HS-27A (cell line): ENCODE results near the gene PDCD4.
"Not testable (repeated sequence)": the region's sequence is repeated elsewhere in the genome, so short reads cannot be mapped to it uniquely, and the experiment has no call there.

Experiments
- DNase-seq: peaks from one replicate; pipeline ENCODE4 v3.0.0-alpha.2; 2012; ENCODE audit warnings: low read depth, missing footprints

The PDCD4 gene

DNA sequence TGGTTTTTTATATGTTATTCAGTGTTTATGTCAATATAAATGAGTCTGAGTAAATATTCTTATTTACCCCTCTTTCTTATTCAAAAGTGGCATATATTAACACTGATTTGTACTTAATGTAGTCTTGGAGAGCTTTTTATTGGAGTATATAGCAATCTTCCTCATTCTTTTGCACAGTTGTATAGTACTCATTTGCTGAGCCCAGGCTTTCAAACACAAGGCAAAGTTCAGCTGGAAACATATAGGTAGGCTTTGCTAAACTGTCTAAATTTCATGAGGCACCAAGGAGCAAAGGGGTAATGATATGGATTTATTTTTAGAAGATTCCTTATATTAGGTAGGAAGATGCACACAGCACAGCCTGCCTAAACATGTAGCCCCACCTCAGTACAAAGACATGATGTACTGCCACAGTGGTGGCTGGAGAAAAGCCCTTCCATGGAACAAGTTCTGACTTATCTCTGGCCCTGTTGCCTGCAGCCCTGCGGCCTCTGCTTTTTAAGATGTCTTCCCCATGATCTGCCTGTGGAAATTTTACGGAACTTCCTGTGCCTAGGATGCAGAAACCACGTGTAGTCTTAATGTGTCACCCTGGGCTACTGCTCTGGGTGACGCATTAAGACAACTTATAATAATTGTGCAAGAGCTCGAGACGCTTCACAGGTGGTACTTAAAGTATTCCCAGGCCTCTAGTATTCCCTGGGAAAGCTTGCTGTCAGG lies 9.6 kb upstream of the PDCD4 start:
- DNase-seq, result no peak

DNA sequence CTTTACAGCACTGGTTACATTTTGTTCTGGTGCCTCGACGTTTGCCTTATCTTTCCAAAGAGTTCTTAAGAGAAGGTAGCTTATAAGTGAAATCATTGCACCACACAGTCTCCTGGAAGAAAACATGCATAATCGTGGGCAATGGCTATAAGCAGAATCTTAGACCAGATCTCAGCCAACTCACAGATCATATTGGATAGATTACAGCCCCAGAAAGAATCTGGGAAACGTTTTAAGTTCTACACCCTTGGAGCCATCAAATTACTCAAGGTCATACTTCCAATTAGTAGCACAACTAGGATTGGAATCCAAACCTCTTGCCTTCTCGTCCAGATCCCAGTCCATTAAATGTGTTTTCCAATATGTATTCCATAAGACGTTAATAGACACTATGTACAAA lies 8.8 kb upstream of the PDCD4 start:
- no peak for DNase-seq

DNA sequence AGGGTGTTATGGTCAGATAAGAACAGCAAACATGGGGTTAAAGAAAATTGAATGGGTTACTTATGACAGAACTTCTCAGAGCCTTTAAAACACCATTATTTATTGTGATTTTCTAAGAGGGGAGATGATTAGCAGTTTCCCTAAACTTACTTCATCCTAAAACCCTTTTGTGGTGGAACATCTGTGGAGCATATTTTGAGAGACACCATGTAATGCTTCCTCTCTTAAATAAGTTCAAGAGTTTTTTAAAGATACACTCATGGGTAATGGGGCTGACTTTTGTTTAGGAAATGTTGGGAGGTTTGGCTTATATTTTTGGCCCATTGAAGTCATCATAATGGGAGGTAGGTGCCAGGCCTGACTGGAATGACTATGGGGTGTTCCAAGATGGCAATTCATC lies 8.4 kb upstream of the PDCD4 start:
- DNase-seq, result no peak

DNA sequence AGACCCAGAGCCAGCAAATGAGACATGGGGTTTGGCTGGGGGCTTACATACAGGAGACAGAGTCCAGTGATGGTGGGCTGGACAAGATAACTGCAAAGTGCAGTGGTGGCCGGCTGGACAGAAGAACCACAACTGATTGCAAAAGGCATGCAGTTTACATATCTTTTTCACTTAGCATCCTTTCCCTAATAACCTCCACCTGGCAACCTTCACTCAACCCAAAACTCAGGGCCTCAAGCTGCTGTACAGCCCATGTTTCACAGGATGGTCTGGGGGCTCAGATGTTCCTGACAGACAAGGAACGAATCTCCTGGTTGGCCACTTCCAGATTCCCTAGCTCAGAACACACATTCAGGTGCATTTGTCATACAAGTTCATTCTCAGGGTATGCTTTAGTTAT lies 7.8 kb upstream of the PDCD4 start:
- no peak for DNase-seq

DNA sequence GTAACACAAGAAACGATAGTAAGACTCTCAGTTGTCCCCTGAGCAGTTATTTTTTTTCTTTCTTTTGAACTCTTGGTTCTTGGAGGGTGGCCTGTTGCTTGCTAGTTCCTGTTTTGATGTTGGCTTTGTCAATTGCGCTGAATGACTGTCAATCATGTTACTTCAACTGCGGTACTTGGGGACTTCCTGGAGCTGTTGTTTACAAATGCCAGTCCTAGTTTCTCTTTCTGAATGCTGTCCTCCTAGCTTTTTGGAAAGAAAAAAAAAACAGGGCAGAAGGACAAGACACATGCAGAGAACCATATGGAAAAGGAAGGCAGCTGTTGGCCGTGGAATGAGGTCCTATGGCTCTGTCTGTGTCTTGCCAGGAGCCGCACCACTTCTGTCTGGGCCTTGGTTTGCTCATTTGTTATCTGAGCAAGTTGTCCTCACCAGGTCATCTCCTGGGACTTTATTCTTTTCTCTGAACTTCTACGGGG lies 7.0 kb upstream of the PDCD4 start:
- DNase-seq, result no peak

DNA sequence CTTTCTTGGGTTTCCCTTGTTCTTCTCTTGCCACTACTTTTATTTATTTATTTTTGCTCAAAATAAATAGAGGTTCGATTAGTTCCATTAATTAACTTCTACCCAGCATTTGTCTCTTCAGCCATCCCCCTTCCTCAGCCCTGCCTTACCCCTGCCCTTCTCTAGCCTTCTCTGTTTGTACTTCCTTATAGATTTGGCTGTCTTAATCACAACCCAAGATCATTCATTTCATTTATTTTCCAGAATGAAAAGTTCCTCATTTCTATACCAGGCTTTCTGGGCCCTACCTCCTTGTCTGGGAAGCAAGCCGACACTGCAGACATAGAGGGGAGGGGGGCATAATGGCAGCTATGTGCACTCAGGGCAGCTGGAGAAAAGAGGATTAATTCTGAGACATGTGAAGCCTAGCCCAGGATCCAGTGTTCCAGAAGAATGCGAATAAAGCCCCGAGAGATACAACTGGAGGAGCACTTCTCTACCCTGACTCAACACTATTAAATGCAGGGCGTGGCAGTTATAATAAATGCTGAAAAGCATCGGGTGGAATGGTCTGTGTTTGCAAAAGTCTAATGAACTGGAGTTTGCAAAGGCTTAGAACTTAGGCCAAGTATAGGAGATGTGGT lies 6.4 kb upstream of the PDCD4 start:
- DNase-seq, result no peak

DNA sequence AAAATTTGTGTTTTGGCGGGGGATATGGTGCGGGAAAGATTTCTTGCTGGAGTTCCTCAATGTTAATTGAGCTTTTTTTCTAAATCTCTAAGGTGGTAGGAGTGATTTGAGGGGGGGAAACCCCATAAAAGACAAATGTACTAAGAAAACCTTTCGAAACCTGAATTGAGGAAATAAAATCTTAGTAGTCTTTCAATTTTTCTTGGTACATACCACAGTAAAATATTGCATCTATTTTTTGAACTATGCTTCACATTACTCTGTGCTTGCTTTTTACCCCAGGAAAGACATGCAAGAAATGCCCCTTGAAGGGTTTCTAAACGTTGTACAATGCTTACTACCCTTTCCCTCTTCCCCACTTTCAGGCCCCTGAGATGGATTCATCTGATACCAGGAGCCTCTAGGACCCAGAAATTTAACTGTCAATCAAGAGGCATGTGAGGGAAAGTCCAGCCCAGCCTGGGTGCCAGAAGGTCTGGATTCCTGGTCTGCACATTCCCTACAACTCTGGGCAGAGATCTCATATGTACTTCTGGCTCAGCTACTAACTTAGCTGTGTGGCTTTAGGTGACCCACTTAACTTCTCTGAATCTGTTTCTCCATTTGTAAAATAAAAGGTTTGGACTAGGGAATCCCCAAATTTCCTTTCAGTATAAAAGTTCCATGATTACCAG lies 5.8 kb upstream of the PDCD4 start:
- no peak for DNase-seq

DNA sequence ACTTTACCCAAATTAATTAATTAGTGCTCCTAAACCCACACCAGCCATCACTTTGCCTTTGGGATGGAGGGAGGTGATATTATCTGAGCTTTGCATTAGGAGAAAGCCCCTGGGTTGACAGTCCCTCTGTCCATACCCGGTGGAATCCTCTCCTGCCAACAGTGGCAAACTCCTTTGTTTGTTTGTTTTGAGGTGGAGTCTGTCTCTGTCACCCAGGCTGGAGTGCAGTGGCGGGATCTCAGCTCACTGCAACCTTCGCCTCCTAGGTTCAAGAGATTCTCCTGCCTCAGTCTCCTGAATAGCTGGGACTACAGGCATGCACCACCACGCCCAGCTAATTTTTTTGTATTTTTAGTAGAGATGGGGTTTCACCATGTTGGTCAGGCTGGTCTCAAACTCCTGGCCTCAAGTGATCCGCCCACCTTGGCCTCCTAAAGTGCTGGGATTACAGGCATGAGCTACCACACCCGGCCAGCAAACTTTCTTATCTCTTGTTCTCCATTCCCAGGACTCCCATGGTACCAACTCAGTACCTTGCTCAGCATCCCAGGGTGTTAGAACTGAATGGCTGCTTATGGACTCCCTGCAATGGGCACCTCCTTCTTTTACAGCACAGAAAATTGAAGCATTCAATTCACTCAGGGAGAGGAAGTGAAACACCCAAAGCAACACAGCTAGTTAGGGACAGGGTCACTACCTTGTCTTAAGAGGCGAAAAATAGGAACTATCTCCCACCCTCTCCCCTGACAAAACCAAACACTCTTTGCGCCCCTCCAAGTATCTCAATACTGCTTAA lies 4.5 kb upstream of the PDCD4 start:
- not testable (repeated sequence) for DNase-seq

DNA sequence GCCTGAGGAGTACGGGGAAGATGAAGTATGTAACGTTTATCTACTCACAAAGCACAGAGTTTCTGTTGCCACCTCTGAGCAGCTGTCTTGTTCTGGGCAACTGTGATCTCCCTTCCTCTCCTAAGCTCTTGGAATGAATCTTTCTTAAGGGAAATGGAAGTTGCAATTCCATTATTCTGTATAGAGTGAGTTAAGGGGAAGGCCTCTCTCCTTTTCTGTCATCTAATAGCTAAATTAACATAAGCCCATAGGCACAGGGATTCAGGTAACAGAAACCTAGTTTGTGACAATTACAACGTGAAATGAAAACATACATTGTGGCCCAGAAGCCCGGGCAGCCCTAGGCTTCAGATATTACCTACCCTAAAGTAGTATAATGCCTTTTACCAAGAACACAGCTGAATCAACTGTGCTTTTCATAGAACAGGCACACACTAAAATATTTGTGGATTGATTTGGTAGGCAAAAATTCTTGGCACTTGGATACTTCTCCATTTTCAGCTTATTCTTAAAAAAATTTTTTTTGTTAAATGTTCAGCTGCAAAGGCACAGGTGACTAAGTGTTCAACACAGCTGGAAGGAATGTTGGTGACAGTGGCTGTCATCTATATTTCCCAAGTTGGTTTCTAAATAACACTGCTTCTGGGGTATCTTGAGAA lies 3.8 kb upstream of the PDCD4 start:
- DNase-seq, result no peak

DNA sequence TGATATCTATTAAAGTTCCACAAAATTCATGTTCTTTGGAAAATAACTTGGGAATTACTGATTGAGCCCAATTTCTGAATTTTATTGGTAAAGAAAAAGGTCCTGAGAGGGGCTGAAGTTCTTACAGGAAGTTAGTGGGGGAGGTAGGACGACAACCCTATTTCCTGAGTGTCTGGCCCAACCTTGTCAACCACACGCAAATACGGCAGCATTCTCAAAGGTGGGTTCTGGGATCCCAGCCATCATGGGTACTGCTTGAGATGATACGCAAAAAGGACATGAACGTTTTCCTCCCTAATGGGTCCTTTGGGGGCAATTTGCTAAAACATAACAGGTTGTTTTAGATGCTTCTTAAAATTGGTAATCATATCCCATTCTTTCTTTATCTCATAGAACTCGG lies 2.7 kb upstream of the PDCD4 start:
- DNase-seq, result no peak

DNA sequence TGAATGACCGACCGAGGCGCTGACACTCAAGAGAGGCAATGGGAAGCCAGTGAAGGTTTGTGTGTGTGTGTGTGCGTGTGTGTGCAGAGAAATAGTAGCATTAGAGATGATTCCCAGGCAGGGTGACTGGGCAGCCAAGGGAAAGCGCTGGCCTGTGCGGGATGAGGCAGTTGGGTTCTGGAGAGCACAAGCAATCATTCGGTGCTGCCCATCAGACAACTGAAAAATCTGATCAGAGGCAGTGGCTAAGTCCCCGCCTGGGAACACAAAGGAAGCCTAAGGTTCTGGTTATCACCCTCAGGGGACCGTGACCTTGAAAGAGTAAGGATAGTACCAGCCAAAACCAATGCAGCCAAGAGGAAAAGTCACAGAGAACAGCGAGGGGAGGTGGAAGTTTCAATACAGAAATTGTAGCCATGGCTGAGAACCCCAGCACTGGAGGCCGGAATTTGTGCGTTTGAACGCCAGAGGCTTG lies 868 bp upstream of the PDCD4 start:
- no peak for DNase-seq

DNA sequence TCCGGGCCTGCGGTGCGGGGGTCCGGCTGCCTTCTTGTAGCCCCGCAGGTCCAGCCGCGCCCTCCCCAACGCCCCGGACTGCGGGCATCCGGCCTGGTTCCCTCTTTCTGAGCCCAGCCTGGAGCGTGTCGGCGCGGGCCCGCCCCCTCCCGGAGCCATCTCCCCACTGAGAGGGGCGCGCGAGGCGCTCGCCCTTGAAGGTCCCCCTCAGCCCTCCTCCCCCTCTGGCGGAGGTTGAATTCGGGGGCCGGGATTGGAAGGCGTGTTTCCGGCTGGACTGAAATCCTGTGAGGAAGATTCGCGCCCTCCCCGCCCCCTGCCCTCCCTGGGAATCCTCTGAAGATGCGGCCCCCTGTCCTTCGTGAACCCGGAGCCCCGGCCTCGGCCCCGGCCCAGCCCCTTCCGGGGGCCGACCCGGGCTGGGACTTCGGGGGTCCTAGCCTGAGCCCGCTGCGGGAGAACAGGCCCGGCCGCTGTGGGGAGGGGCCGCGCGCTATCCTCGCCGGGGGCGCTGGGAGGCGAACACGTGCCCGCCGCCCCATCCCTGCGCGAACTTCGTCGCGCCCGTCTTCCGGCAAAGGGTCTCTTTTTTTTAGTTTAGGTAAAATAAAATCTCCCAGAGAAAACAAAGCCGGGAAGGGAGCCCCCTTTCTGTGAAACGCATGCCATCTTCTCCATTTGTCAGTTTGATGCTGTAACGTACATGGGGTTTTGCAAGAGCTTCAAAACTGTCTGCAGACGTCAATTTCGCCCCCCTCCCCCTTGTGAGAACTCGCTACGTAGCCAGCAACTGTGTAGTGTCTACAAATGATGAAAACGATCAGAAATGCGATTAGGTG lies 636 bp downstream of the PDCD4 start:
- no peak for DNase-seq

DNA sequence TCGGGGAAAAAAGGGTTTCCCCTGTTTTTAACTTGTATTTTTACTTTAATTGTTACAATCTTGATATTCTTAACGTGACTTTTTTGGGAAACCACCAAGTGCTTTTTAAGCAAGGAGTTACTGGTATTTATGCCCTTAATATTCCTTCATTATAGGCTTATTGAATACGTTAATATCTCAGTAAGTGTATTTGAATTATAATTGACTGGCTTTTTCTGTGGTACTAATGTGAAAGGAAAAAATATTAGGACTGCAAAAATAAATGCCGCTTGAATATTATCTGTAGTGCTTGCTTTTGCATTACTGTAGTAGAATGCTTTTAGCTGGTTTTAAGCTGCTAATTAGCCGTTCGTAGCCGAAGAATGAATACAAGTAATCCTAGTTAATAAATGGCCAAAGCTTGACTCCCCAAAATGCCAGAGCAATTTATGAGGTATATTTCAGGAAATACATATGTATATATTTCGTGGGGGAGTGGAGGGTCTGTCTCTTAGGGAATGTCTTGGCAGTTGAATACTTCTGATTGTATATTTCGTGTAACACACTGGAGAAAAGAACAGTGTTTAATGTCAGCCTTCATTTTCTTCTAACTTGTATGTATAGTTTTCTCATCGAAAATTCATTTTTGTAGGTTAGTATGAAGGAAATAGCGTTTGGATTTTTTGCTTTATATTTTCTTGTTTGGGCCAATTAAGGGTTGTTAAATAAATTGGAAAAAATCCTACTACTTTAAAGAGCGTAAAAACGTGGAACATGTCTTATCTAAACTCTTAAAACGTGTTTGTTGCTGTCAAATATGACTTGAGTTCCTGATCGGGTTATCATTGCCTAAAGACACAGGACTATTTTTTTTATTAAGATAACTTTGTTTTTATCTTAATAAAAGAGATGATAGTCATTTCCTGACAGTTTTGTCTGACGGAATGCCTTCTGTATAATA lies 1.5 kb downstream of the PDCD4 start:
- DNase-seq, result no peak

DNA sequence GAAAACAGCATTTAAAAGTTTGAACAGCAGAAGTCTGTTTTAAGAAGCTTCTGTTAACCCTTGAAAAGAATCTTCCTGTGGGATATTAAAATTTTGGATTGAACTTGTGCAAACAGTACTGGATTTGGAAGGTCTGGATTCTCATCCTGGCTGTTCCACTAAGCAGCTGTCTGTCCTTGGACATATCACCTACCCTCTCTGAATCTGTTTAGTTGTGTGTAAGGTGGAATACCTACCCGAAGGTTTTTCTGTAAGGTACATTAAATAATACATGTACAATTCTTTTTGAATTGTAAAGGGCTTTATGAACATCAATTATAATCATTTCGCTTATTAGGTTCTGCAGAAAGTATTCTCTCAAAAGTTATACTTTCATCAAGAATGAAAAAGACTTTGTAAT lies 2.2 kb downstream of the PDCD4 start:
- no peak for DNase-seq

DNA sequence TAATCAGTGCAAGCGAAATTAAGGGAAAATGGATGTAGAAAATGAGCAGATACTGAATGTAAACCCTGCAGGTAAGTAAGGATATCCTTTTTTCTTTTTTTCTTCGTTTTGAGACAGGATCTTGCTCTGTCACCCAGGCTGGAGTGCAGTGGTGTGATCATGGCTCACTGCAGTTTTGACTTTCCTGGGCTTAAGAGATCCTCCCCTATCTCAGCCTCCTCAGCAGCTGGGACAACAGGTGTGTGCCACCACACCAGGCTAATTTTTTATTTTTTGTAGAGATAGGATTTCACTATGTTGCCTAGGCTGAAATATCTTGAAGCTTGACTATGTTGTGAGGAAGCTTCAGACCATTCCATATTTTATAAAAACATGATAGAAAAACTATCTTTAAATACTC lies 4.3 kb downstream of the PDCD4 start:
- DNase-seq, result no peak

DNA sequence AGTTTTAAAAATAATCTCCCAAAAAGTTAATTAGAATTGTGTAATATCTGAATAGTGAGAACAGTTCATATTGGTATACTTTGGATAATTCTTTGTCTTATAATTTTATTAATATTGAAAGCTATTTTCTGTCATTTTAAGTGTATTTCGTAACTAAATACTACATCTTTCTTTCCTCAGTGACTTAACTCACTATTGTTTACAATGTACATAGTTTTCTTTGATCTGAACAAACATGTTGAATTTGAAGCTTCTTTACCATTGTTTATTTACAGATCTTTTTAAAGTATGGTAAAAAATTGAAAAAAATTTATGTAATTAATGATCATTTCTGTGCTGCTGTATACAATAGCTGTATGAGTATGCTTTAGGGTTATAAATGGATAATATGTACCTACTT lies 5.1 kb downstream of the PDCD4 start:
- no peak for DNase-seq

DNA sequence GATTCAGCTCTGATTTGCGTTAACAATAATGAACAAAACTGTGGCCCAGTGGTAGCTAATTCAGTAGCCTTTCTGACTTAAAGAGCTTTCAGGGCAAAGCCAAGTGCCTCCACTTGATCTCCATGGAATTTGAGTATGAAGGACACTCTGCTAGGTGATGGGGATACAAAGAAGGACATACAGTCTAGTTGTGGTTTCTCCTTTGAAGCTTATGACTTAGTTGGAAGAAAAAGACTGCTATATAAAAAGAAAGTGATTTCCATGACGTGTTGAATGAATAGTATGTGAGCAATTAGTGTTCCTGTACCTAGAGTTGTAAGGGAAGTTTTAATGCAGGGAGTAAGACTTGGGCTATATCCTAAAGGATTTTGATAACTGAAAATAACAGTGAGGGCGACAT lies 8.3 kb downstream of the PDCD4 start:
- DNase-seq, result no peak

DNA sequence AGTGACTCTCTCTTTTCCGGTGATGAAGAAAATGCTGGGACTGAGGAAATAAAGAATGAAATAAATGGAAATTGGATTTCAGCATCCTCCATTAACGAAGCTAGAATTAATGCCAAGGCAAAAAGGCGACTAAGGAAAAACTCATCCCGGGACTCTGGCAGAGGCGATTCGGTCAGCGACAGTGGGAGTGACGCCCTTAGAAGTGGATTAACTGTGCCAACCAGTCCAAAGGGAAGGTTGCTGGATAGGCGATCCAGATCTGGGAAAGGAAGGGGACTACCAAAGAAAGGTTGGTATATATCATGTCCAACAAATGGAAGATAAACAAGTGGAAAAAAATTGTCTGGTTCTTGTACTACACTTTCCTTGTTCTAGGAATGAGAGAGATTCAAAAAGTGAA lies 9.5 kb downstream of the PDCD4 start:
- DNase-seq, result no peak

DNA sequence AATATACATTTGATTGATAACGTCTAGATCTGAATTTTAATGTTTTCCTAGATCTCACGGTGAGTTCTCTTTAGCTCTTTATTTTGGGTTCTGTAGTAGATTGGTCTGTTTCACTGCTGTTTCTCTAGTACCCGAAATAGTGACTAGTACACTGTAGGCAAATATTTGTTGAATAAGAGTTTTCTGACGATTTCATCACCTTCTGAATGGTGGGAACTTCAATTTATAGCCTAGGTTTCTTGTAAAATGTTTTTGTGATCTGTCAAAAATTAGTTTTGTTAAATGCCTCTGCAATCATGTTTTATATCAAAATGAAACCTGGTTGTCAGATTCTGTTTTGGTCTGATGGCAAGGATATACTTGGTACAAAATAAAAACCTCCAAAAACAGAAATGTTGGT lies 10.2 kb downstream of the PDCD4 start:
- DNase-seq, result no peak

DNA sequence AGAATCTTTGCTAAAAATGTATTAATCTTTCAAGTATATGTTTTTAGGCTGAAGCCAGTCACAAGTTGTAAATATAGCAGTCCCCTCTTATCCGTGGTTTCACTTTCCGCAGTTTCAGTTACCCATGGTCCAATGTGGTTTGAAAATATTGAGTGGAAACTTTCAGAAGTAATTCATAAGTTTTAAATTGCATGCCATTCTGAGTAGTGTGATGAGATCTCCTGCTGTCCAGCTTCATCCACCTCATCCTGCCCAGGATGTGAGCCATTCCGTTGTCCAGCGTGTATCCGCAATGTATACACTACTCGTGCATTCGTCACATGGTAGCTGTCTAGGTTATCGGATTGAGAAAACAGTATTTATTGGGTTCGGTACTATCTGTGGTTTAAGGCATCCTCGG lies 12.2 kb downstream of the PDCD4 start:
- DNase-seq, result no peak
